D721Med (cell line): ENCODE data around the gene LRRC30.

ENCODE experiments used
- DNase-seq: peaks from one replicate; pipeline ENCODE4 v3.0.0; 2011; ENCODE audit warnings: low spot score; ENCODE audit not compliant: insufficient read length
- FAIRE-seq: peaks from 2 replicates; lab custom pipeline; 2011; peaks lifted over from hg19 to GRCh38; lab: Jason Lieb, UNC
- CTCF ChIP-seq: IDR thresholded peaks from 2 replicates; pipeline ENCODE4 v1.5.1; 2012; ENCODE audit warnings: mild to moderate bottlenecking, control low read depth; ENCODE audit not compliant: insufficient read depth; ENCODE audit errors: missing control alignments

Gene LRRC30

GRCh38 chr18:7236933-7237332 lies 6.0 kb downstream of the LRRC30 start:
- TF ChIP-seq CTCF = no peak
- FAIRE-seq (no peak), DNase-seq (no peak)

DNA sequence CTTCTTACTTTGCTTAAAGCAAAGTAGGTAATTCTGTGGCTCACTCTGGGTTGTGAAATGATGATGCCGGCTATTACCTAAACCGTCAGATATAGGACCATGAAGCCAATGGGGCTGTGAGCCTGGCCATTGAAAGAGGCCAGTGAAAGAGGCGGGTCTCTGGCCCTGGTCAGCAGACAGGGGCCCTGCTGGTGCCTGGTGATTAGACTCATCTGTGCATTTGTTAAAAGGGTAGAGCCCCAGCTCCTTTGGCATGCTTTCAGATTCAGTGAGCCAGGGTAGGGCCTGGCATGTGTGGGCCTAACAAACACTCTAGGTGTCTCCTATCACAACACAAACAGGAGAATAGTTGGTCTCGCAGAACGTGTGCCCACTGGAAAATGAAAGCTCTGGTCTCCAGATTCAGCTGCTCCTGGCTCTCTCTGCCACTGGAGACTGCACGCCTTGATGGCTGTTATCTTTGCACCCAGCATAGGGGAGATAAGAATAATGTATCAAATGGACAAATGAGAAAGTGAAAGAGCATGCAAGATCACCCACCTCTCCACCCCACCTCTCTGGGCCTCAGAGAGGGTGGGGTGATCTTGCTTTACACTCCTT lies 6.9 kb downstream of the LRRC30 start:
- FAIRE-seq = no peak
- DNase-seq = no peak
- TF ChIP-seq CTCF = no peak

GRCh38 chr18:7242926-7243325 lies 12.0 kb downstream of the LRRC30 start:
- FAIRE-seq (no peak), DNase-seq (no peak)
- TF ChIP-seq CTCF = no peak

- no peak for DNase-seq
- no peak for FAIRE-seq
- no peak for TF ChIP-seq CTCF
Measured at GRCh38 chr18:7248877-7249276, 18.0 kb downstream of the LRRC30 start.

- TF ChIP-seq CTCF = no peak
- no peak for DNase-seq
- FAIRE-seq = no peak
Measured at GRCh38 chr18:7254163-7254562, 23.3 kb downstream of the LRRC30 start.

DNA sequence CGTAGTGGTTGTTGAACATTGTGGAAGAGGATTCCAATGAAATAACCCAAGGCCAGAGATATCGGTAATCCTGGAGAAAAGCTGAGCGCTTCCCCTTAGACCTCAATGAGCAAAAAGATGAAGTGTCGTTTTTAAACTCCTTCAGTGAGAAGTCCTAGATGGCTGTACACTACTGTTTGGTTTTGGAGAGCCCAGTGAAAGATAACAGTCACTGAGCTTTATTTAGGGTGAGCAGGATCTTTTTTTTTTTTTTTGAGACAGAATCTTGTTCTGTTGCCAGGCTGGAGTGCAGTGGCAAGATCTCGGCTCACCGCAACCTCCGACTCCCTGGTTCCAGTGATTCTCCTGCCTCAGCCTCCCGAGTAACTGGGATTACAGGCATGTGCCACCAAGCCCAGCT lies 24.2 kb downstream of the LRRC30 start:
- no peak for TF ChIP-seq CTCF
- DNase-seq = no peak
- no peak for FAIRE-seq

GRCh38 chr18:7255643-7256042 lies 24.8 kb downstream of the LRRC30 start:
- DNase-seq (no peak), FAIRE-seq (no peak)
- no peak for TF ChIP-seq CTCF
